ENCODE results near the gene BIRC3. TPM values are rescaled to one million over a fixed set of nuclear protein-coding genes. Genes with fewer than 3 reads are reported as not detected.

The BIRC3 gene
- total RNA-seq: 10 to 100 TPM; 41.7 to 53.6 TPM
- long read RNA-seq, full-length matches to known transcripts: 19 of 176 reads
- long read RNA-seq, partial matches to known transcripts: 130 of 176 reads
- long read RNA-seq, other reads (novel, unspliced or antisense): 27 of 176 reads

GRCh38 chr11:102317099-102317767, at the start of gene BIRC3:
TSS of gene BIRC3 (plus strand) at chr11:102317484. CDS start at chr11:102324510, 7,026 bp downstream.
- DNase-seq (peak; percentile 90 to 96), ATAC-seq (peak; percentile 93)
- intact Hi-C loops (cut with DNase I, micrococcal nuclease): no loop called here

GRCh38 chr11:102267609-102268008, 49.7 kb upstream of the BIRC3 start:
- intact Hi-C loops (cut with DNase I, micrococcal nuclease): no loop called here
- DNase-seq (no peak), ATAC-seq (peak; percentile 59)

- DNase-seq: peak; percentile 93 to 94
- intact Hi-C loops (cut with DNase I, micrococcal nuclease): no loop called here
- ATAC-seq: peak; percentile 91
Observed at GRCh38 chr11:102268083-102268984, 49.0 kb upstream of the BIRC3 start.

- intact Hi-C loops (cut with DNase I, micrococcal nuclease): no loop called here
- ATAC-seq (no peak), DNase-seq (no peak)
Observed at GRCh38 chr11:102268985-102269470, 48.3 kb upstream of the BIRC3 start.

DNA sequence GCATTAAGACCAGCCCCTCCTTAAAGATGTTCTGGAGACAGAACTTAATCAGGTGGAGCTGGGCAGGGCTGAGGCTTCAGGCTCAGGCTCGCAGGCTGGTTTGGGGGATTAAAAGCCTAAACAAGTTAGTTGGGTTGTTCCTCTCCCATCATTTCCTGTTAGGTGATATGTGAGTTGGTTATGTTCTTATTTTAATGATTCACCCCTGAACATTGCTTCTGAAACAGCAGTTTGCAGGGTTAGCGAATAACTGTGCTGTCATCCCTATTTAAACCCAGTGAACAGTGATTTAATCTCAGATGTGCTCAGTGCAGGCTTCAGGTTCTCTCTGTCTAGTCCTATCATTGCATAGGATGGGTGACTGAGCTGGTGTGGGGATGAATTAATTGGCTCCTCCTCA, 47.4 kb upstream of the BIRC3 start:
- intact Hi-C loops (cut with DNase I, micrococcal nuclease): no loop called here
- no peak for DNase-seq
- ATAC-seq: no peak

DNA sequence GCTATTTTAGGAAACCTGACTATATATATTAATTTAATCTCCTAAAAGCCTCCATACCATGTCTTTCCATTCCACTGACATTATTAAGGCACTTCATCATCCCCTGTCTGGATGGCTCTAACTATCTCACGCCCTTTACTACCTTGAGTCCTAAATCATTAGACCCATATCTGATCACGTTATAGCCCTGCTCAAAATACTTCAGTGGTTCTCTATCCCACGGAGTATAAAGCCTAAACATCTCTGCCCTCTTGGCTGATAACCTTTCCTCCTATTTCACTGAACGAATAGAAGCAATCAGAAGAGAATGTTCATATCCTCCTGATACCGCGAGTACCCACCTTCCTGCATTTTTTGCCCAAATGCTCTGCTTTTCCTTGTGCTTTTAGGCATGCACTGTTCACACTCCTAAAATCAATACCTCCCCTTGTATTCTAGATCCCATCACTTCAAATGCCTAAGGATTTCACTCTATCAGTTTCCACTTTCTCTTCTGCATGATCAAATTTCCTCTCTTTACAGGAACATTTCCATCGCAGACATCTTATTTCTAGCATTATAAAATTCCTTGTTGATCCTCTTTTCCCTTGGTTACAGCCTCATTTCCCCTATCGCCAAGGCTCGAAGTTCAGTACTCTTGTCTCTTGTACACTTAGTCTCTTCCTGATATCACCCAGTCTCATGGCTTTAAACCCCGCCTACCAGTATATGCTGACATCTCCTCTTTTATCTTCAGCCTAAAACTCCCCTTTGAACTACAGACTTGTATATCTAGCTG, 45.0 kb upstream of the BIRC3 start:
- peak; percentile 44 for ATAC-seq
- intact Hi-C loops (cut with DNase I, micrococcal nuclease): no loop called here
- DNase-seq: peak in 1 of 2 donors; percentile 47

- no peak for ATAC-seq
- no peak for DNase-seq
- intact Hi-C loops (cut with DNase I, micrococcal nuclease): no loop called here
Observed at GRCh38 chr11:102274628-102275027, 42.7 kb upstream of the BIRC3 start.

DNA sequence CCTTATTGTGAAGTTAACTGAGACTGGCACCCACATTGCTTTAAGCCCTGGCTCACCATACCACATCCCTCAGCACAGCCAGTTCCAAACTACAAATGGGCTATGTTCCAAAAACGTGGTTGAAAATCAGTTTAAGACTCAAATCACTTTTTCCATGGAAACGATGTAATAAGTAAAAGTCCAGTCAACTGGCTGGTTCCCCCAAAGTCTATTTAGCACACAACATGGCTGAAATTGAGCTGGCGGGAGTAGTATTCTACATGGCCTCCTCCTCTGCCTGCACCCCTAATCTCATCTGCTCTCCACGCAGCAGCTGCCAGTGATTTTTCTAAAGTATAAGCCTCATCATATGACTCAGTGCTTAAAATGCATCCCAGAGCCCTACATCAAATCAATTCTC, 40.9 kb upstream of the BIRC3 start:
- intact Hi-C loops (cut with DNase I, micrococcal nuclease): no loop called here
- no peak for ATAC-seq
- no peak for DNase-seq

- intact Hi-C loops (cut with DNase I, micrococcal nuclease): no loop called here
- DNase-seq (no peak), ATAC-seq (no peak)
Observed at GRCh38 chr11:102276783-102277182, 40.5 kb upstream of the BIRC3 start.

GRCh38 chr11:102279641-102280170, 37.6 kb upstream of the BIRC3 start:
- ATAC-seq (peak; percentile 90), DNase-seq (peak; percentile 36 to 56)
- intact Hi-C loops (cut with DNase I, micrococcal nuclease): no loop called here

DNA sequence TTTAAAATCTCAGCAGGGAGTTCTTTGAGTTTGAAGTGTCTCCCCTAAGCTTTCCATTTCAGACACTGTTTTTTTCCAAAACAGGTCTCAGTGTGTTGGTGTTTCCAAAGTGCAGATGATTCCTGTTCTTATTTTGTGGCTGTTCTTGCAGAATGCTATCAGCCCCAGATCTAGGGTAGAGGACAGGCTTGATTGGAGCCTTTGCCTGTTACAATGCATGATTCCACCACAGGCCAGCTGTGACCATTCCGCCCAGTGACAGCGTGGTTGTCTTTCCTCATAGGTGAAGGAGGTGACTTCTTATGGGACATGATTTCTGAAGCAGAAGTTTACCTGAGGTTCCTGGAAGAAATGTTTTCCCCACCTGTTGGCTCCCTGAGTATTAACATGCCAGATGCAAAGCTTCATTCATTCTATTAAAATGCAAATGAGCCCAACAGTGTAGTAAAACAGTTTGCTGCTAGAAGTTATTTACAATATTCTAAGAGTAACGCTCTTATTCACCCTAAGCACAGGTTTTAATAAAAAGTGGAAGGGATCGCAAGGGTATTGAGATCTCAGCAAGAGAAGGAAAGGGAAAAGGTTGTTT, 36.9 kb upstream of the BIRC3 start:
- ATAC-seq: peak; percentile 74
- intact Hi-C loops (cut with DNase I, micrococcal nuclease): no loop called here
- peak; percentile 38 to 46 for DNase-seq

DNA sequence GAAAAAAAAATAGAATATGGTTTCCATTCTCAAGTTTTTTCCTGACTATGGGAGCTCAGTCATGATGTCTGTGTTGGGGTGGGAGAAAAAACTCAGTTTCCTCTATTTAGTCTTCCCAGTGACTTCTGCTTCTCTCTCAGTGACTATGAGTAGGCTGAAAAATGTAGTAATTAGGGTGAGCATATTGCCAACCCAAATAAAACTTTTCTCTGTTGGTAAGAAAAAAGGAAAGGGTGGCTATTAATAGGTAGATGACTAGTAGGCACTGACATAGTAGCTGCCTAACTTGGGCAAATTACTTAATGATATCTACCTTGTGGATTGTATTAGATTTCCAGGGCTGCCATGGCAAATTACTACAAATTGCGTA, 34.2 kb upstream of the BIRC3 start:
- no peak for ATAC-seq
- intact Hi-C loops (cut with DNase I, micrococcal nuclease): no loop called here
- DNase-seq: no peak

GRCh38 chr11:102284008-102284407, 33.3 kb upstream of the BIRC3 start:
- intact Hi-C loops (cut with DNase I, micrococcal nuclease): no loop called here
- ATAC-seq: no peak
- no peak for DNase-seq

- intact Hi-C loops (cut with DNase I, micrococcal nuclease): no loop called here
- DNase-seq (no peak), ATAC-seq (no peak)
Observed at GRCh38 chr11:102286292-102286691, 31.0 kb upstream of the BIRC3 start.

- DNase-seq (no peak), ATAC-seq (peak; percentile 83)
- intact Hi-C loops (cut with DNase I, micrococcal nuclease): no loop called here
Observed at GRCh38 chr11:102287964-102288724, 29.1 kb upstream of the BIRC3 start.

- intact Hi-C loops (cut with DNase I, micrococcal nuclease): no loop called here
- no peak for ATAC-seq
Observed at GRCh38 chr11:102288725-102289083, 28.6 kb upstream of the BIRC3 start.

GRCh38 chr11:102289592-102289991, 27.7 kb upstream of the BIRC3 start:
- ATAC-seq (no peak), DNase-seq (no peak)
- intact Hi-C loops (cut with DNase I, micrococcal nuclease): no loop called here

More at GRCh38 chr11:102288725-102289083, 28.6 kb upstream of the BIRC3 start:
- no peak for DNase-seq

DNA sequence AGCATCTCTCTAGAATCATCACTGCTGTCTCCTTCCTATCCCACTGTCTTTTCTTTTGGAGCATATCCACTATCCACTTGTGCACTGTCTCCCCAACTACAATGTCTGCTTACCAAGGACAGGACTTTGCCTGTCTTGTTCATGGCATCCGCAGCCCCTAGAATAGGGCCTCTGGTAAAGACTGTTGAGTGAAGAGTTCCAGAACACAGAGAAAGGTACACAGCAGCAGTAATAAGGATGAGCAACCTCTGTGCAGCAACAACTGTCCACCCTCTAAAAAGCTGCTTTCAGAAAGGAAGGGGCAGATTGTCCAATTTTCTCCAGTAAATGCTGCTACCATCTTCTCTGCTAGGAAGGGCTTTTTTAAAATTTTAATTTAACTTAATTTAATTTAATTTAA, 25.5 kb upstream of the BIRC3 start:
- intact Hi-C loops (cut with DNase I, micrococcal nuclease): loop anchor here in 1 of 2 donors (10.0 kb wide), 1 partner anchor 53 kb away; the partner anchor contains the start of gene BIRC2
- ATAC-seq: no peak
- DNase-seq: no peak

All from left colon (tissue), 2 donors.